ENCODE results near the gene OR13C4.
"Not testable (repeated sequence)": the region's sequence is repeated elsewhere in the genome, so short reads cannot be mapped to it uniquely, and the experiment has no call there.

- TF ChIP-seq EZH2 (IDR thresholded peaks at IDR 0.05; ENCODE audit: insufficient read depth, poor library complexity, severe bottlenecking); EZH2phosphoT487 (IDR thresholded peaks at IDR 0.05; ENCODE audit: insufficient read depth, low read depth): not testable (repeated sequence)
These were observed 6.8 kb downstream of the OR13C4 start for GRCh38 chr9:104520241-104520640.
